Myometrial cell (primary cell): ENCODE results near the gene CNRIP1. TPM values are rescaled to one million over a fixed set of nuclear protein-coding genes. Genes with fewer than 3 reads are reported as not detected.

ENCODE experiments used
- total RNA-seq: library from RNA; depleted of rRNA; stranded (reverse); fragments of >200 nt; gene quantifications from 2 replicates; pipeline ENCODE4 v1.2.3, GENCODE V29; 2015

Gene CNRIP1, protein sequence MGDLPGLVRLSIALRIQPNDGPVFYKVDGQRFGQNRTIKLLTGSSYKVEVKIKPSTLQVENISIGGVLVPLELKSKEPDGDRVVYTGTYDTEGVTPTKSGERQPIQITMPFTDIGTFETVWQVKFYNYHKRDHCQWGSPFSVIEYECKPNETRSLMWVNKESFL
- total RNA-seq, result 30.8 and 44.7 TPM in 2 replicates

DNA sequence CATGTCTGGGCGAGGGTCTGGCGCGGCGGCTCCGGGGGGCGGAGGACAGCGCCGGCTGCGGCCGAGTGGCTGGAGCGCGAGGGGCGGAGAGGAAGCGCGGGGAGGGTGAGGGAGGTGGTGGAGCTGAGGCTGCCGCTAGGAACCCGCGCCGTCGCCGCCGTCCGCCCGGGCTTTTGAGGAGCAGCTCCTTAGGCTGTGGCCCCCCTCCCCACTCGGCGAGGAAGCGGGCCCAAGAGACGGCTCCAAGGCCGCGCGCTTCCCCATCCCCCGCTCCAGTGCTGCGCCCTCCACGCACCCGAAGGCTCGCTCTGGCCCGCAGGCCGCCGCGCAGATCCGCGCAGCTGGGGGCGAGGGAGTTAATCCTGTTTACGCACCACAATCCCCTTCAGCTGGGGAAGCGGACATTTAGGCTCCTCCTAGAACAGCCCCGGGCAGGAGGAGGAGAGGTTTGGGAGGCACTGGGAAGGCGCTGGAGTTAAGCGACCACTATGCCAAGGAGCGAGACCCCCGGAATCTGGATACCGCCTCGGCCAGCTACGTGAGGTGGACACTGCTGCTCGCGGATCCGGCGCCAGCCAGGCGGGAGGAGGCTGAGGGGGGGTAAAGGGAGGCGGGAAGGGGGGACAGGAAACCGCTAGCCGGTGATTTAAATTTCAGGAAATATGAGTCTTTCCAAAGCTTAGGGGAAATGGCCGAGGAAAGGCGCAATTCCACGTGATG lies at the start of gene CNRIP1:
TSS of gene CNRIP1 (minus strand) at position 552 of the 720 bp plus-strand sequence. CDS start at position 3, 549 bp downstream.

DNA sequence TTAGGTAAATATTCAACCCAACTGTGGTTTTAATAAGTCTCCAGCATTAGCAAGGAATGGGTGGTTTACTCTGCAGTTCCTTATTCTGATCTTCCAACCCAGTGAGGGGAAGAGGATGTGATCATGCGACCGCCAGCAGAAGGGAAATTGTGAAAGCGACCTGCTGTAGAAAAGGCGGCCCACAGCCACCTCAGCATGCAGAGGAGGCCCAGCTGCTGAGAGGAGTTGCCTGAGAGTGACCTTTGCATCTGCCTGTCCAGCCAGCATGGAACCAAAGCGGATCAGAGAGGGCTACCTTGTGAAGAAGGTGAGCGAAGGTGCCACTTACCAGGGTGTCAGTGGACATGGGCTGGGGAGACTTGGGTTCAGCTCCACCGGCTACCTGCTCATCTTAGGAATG lies 45.3 kb upstream of the CNRIP1 start, which contains the start of gene PLEK:
TSS of gene PLEK (plus strand) at position 196 of the 400 bp plus-strand sequence. CDS start at position 266, 70 bp downstream.

DNA sequence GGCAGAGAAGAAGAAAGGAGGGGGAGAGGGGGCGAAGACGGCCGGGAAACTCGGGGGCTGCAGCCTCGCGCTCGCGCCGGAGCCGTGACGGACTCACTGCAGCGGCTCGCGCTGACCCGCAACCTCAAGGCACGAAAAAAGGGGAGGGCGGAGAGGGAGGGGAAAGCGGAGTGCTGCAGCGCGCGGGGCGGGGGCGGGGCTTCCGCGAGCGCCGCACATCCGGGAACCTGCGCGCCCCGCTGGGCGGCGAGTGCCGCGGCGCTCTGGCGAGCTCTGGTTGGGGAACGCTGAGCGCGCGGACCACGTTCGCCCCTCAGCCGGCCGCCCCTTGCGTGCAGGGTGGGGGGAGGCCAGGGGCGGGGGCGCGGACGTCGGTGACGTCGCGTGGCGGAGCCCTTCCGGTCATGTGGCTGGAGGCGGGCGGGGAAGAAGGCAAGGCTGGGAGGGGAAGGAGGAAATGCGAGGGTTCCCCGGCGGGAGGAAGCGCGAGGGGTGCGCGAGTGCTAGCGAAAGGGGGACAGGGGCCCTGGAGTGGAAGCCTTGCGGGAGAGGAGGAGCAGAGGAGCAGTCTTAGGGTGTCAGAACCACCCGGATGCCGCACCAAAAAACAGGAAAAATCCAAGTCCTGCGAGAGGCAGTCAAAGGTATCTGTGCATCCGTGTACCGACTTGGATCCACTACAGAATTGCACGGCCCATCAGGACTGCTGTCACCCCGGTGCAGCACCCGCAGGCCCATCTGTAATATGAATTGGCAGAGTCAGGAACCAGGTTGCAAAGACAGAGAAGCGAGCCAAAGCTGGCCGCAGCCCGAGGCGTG lies 67.1 kb downstream of the CNRIP1 start, which contains the start of gene PPP3R1:
TSS of gene PPP3R1 (minus strand) at position 133 of the 819 bp plus-strand sequence. CDS start 405 bp downstream, outside the sequence.

Other genes with a start within 250 kb of the CNRIP1 start
- gene PNO1, start 162.1 kb downstream of the CNRIP1 start, total RNA-seq, result 11.8 and 12.4 TPM in 2 replicates
- 23.4 and 23.9 TPM in 2 replicates for gene PPP3R1, start 67.4 kb downstream of the CNRIP1 start, total RNA-seq
- gene PLEK, start 45.3 kb upstream of the CNRIP1 start, total RNA-seq, result under 0.01 TPM in 1 of 2 replicates, not detected in the other
- 0.29 and 0.35 TPM in 2 replicates for gene FBXO48, start 147.3 kb upstream of the CNRIP1 start, total RNA-seq
- 1.4 and 3.0 TPM in 2 replicates for gene APLF, start 147.6 kb upstream of the CNRIP1 start, total RNA-seq